ENCODE measurements around the gene PXYLP1.

The PXYLP1 gene

GRCh38 chr3:141271279-141272030 lies 39.8 kb downstream of the PXYLP1 start:
- DNase-seq (ENCODE audit: low spot score) (no peak), FAIRE-seq (no peak)

GRCh38 chr3:141272906-141273662 lies 41.5 kb downstream of the PXYLP1 start:
- DNase-seq (ENCODE audit: low spot score), result no peak
- FAIRE-seq, result no peak

GRCh38 chr3:141273700-141274410 lies 42.2 kb downstream of the PXYLP1 start:
- no peak for FAIRE-seq
- no peak for DNase-seq (ENCODE audit: low spot score)

GRCh38 chr3:141274411-141275031 lies 42.9 kb downstream of the PXYLP1 start:
- FAIRE-seq, result no peak
- no peak for DNase-seq (ENCODE audit: low spot score)

DNA sequence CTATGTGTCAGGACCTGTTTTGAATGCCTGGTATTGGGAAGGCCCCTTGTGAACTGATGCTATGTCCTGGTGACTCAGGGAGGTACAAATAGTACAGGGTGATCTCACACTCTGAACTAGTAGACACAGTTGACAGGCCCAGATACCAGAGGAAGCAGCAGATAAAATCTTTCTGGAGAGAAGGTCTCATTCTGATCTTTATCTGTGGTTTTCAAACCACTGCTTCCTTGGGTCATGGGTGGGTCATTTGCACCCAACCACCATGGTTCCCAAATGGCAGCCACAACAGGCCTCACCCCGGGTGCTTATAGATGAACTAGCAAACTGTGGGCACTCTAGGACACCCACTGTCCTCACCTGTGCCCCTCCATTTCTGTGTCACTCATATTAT lies 43.4 kb downstream of the PXYLP1 start:
- FAIRE-seq (no peak), DNase-seq (ENCODE audit: low spot score) (no peak)

DNA sequence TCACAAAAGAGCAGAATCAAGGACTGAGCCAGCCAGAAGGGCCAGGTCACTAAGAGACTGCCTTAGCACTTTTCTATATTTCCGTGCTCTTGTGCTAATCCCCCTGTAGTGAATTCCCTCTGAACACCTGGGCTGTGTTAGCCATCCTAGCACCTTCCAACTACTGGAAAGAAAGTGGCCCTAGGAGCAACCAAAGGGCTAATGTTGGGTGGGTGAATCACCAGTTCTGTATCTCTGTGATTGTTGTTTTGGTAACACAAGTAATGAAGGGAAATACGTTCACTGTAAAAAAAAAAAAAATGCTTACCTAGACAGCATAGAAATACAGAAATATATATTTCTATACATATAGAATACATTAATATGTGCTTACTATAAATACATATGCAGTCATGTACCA lies 43.9 kb downstream of the PXYLP1 start:
- FAIRE-seq (no peak), DNase-seq (ENCODE audit: low spot score) (no peak)

DNA sequence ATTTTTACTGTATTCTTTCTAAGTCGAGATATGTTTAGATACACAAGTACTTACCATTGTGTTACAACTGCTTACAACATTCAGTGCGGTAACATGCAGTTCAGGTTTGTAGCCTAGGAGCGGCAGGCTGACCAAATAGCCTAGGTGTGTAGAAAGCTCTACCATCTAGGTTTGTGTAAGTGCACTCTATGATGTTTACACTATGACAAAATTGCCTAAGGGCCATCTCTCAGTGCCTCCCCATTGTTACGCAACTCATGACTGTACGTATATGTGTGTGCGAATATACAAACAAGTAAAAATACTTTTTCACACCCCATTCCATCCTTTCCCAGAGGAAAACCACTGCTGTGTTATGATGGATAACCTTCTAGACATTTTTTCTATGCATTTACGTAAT lies 44.3 kb downstream of the PXYLP1 start:
- DNase-seq (ENCODE audit: low spot score) (no peak), FAIRE-seq (no peak)

GRCh38 chr3:141276398-141276797 lies 44.8 kb downstream of the PXYLP1 start:
- FAIRE-seq (no peak), DNase-seq (ENCODE audit: low spot score) (no peak)

DNA sequence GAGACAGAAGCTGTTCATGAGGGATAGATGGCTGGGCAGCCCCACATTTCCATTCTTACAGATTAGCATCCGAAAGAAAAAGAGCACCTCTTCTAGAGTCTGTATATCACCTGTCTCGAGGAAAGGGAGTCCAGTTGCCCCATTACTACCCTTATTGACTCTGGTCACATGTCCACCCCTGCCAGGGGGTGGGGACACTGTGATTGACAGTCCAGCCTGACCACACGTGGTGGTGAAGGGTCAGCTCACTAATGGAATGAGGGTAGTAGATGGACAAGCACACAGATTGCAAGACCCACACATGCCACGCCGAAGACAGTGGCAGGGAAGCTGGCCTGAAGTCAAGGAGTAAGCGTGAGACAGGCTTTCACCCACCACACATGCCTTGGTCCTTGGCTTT lies 45.8 kb downstream of the PXYLP1 start:
- no peak for FAIRE-seq
- no peak for DNase-seq (ENCODE audit: low spot score)

GRCh38 chr3:141278196-141279076 lies 46.8 kb downstream of the PXYLP1 start:
- FAIRE-seq (no peak), DNase-seq (ENCODE audit: low spot score) (no peak)

DNA sequence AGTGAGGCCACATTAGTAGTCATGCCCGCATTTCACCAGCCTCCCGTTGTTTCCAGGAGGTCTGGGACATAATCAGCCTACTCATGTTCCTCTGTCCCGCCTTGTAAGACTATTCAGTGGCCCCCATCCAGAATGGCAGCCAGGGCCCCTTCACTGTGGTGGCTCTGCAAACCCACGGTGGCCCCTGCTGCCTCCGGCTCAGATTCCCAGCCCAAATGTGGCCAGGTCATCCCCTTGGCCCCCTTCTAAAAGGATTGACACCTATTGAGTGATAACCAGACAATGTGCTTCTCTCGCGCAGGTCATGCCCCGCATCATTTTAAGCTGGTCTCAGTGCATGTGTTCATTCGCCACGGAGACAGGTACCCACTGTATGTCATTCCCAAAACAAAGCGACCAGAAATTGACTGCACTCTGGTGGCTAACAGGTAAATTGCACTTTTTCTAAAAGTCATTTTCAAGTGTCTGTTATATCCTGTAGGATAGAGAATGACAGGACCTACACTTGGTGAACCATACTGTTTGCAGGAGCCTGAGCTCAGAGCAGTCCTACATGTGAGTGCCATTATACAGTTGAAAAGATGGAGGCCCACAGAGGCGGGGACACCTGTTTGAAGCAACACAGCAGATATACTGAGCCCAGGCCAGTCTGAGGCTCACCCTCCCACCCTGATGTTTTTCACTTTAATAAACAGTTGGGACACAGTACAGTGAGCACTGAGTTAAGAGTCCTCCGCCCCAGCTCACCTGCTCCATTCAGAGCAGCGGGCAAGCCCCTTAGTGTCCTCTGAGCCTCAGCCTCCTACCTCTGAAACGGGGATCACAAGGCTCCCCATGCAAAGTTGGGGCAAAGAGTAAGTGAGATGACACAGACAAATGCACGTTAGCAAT lies 47.7 kb downstream of the PXYLP1 start:
- FAIRE-seq, result no peak
- peak; percentile 26 for DNase-seq (ENCODE audit: low spot score)

GRCh38 chr3:141280086-141280485 lies 48.5 kb downstream of the PXYLP1 start:
- no peak for DNase-seq (ENCODE audit: low spot score)

GRCh38 chr3:141280690-141281089 lies 49.1 kb downstream of the PXYLP1 start:
- FAIRE-seq (no peak), DNase-seq (ENCODE audit: low spot score) (no peak)

More at GRCh38 chr3:141280086-141280485, 48.5 kb downstream of the PXYLP1 start:
- no peak for FAIRE-seq

GRCh38 chr3:141285570-141285969 lies 53.9 kb downstream of the PXYLP1 start:
- FAIRE-seq, result no peak
- no peak for DNase-seq (ENCODE audit: low spot score)

GRCh38 chr3:141286856-141287255 lies 55.2 kb downstream of the PXYLP1 start:
- FAIRE-seq (no peak), DNase-seq (ENCODE audit: low spot score) (no peak)

- FAIRE-seq, result no peak
- DNase-seq (ENCODE audit: low spot score), result no peak
These were observed 55.7 kb downstream of the PXYLP1 start for GRCh38 chr3:141287326-141287725.

GRCh38 chr3:141288336-141288990 lies 56.8 kb downstream of the PXYLP1 start:
- FAIRE-seq (no peak), DNase-seq (ENCODE audit: low spot score) (no peak)

GRCh38 chr3:141289228-141289772 lies 57.7 kb downstream of the PXYLP1 start:
- FAIRE-seq (no peak), DNase-seq (ENCODE audit: low spot score) (no peak)
